HepG2 (cell line): ENCODE measurements around the gene HPCAL4. TPM values are rescaled to one million over a fixed set of nuclear protein-coding genes. Genes with fewer than 3 reads are reported as not detected.

Experiments
- polyA plus RNA-seq, 8 experiments: library from polyadenylated mRNA; depleted of rRNA in 3 of 8; stranded (reverse) in 7 of 8; unstranded in 1 of 8; fragments of >200 nt; fragmentation: Illumina TruSeq in 4 of 8; extraction: Trizol in 4 of 8; gene quantifications; 2 replicates each; pipeline versions ENCODE4 v1.2.1 to v1.2.3, GENCODE V29; 2011 to 2016; ENCODE audit warnings: low read depth in 4 of 8, missing spikeins in 1 of 8, mixed read lengths in 1 of 8; ENCODE audit not compliant: insufficient read depth in 1 of 8
- small RNA-seq, 3 experiments: library from RNA; depleted of rRNA; stranded (forward); fragments of <200 nt; gene quantifications; one replicate each; pipeline ENCODE3, GENCODE V24; 2012; ENCODE audit warnings: low read depth in 2 of 3, low replicate concordance in 1 of 3; ENCODE audit not compliant: insufficient read length in 3 of 3, insufficient read depth in 2 of 3
- total RNA-seq, 5 experiments: library from RNA; depleted of rRNA; stranded (reverse); fragments of >200 nt; fragmentation: Illumina TruSeq; extraction: Trizol; gene quantifications; 2 replicates each; pipeline ENCODE4 v1.2.3, GENCODE V29; 2016; ENCODE audit warnings: low read depth in 1 of 5

Gene HPCAL4
- total and polyA plus RNA-seq, 2 of the 13 experiments (the other 11 are each of a cell fraction or from before 2014, with no cell fraction given), result not detected

Small RNA genes within 50 kb of the gene (small RNA-seq; reads per million reads assigned to genes)
- gene RNU7-121P, result 0 reads per million in 3 experiments

Other genes starting within 250 kb of the HPCAL4 start
- gene BMP8A, start 199.8 kb downstream of the HPCAL4 start, total RNA-seq (2016; rRNA removed; fragmentation: Illumina TruSeq; extraction: Trizol), result not detected in 2 replicates
- 0.05 TPM in 1 of 2 replicates, not detected in the other for gene BMP8A, start 199.8 kb downstream of the HPCAL4 start, polyA plus RNA-seq (2011; rRNA removed)
- gene PABPC4, start 114.6 kb downstream of the HPCAL4 start, total RNA-seq (2016; rRNA removed; fragmentation: Illumina TruSeq; extraction: Trizol), result 111 and 117 TPM in 2 replicates
- 74.9 and 85.0 TPM in 2 replicates for gene PABPC4, start 114.6 kb downstream of the HPCAL4 start, polyA plus RNA-seq (2011; rRNA removed)
- gene HEYL, start 51.8 kb downstream of the HPCAL4 start, total RNA-seq (2016; rRNA removed; fragmentation: Illumina TruSeq; extraction: Trizol), result 0.04 TPM in 1 of 2 replicates, not detected in the other
- 0.03 TPM in 1 of 2 replicates, not detected in the other for gene HEYL, start 51.8 kb downstream of the HPCAL4 start, polyA plus RNA-seq (2011; rRNA removed)
- not detected in 2 replicates for gene NT5C1A, start 19.3 kb downstream of the HPCAL4 start, total RNA-seq (2016; rRNA removed; fragmentation: Illumina TruSeq; extraction: Trizol)
- not detected in 2 replicates for gene NT5C1A, start 19.3 kb downstream of the HPCAL4 start, polyA plus RNA-seq (2011; rRNA removed)
- 15.3 and 20.9 TPM in 2 replicates for gene PPIE, start 47.4 kb upstream of the HPCAL4 start, total RNA-seq (2016; rRNA removed; fragmentation: Illumina TruSeq; extraction: Trizol)
- gene PPIE, start 47.4 kb upstream of the HPCAL4 start, polyA plus RNA-seq (2011; rRNA removed), result 24.2 and 26.3 TPM in 2 replicates
- gene OXCT2, start 79.9 kb upstream of the HPCAL4 start, total RNA-seq (2016; rRNA removed; fragmentation: Illumina TruSeq; extraction: Trizol), result 0.33 TPM in 1 of 2 replicates, not detected in the other
- gene OXCT2, start 79.9 kb upstream of the HPCAL4 start, polyA plus RNA-seq (2011; rRNA removed), result 0.21 and 0.26 TPM in 2 replicates
- gene BMP8B, start 97.4 kb upstream of the HPCAL4 start, total RNA-seq (2016; rRNA removed; fragmentation: Illumina TruSeq; extraction: Trizol), result 0.14 and 0.29 TPM in 2 replicates
- 0.41 and 0.48 TPM in 2 replicates for gene BMP8B, start 97.4 kb upstream of the HPCAL4 start, polyA plus RNA-seq (2011; rRNA removed)
- 20.4 and 20.7 TPM in 2 replicates for gene TRIT1, start 192.1 kb upstream of the HPCAL4 start, total RNA-seq (2016; rRNA removed; fragmentation: Illumina TruSeq; extraction: Trizol)
- gene TRIT1, start 192.1 kb upstream of the HPCAL4 start, polyA plus RNA-seq (2011; rRNA removed), result 11.5 and 13.4 TPM in 2 replicates
- gene MYCL, start 210.5 kb upstream of the HPCAL4 start, total RNA-seq (2016; rRNA removed; fragmentation: Illumina TruSeq; extraction: Trizol), result 0.31 and 0.42 TPM in 2 replicates
- gene MYCL, start 210.5 kb upstream of the HPCAL4 start, polyA plus RNA-seq (2011; rRNA removed), result 1.7 and 2.1 TPM in 2 replicates